ENCODE measurements around the gene IRS2.

GRCh38 chr13:109744512-109745051 is 41.8 kb downstream of the IRS2 start:
- TF ChIP-seq CTCF (IDR thresholded peaks at IDR 0.05) (no peak), POLR2A (IDR thresholded peaks at IDR 0.05) (no peak), POLR2AphosphoS5 (IDR thresholded peaks at IDR 0.05) (no peak)

Data from breast epithelium (tissue), 3 donors.